Kidney tubule cell (primary cell): ENCODE measurements around the gene IFNA16.
A peak's percentile ranks its signal among the peaks of the same experiment; 100 is the strongest.
"Not testable (repeated sequence)": the region's sequence is repeated elsewhere in the genome, so short reads cannot be mapped to it uniquely, and the experiment has no call there.

ENCODE experiments used
- DNase-seq: peaks from one replicate; pipeline ENCODE4 v3.0.0-alpha.2; 2018; ENCODE audit warnings: low spot score

Gene IFNA16

GRCh38 chr9:21194867-21195776 lies 22.0 kb downstream of the IFNA16 start:
- peak; percentile 27 for DNase-seq

- not testable (repeated sequence) for DNase-seq
Measured at GRCh38 chr9:21187487-21187886, 29.6 kb downstream of the IFNA16 start, which contains the start of gene IFNA4. Gene IFNA4, minus strand, starts transcription at chr9:21187587. Its CDS starts 56 bp downstream, at chr9:21187531.

GRCh38 chr9:21182810-21183736 lies 34.0 kb downstream of the IFNA16 start:
- peak; percentile 26 for DNase-seq

GRCh38 chr9:21174671-21175070 lies 42.4 kb downstream of the IFNA16 start:
- DNase-seq, result no peak

- DNase-seq, result no peak
Measured at GRCh38 chr9:21172156-21172555, 45.0 kb downstream of the IFNA16 start.

- DNase-seq, result no peak
Measured at GRCh38 chr9:21171351-21171750, 45.8 kb downstream of the IFNA16 start.

- DNase-seq, result not testable (repeated sequence)
Measured at GRCh38 chr9:21166560-21166959, 50.6 kb downstream of the IFNA16 start, which contains the start of gene IFNA21. Gene IFNA21, minus strand, starts transcription at chr9:21166660. Its CDS starts 48 bp downstream, at chr9:21166612.
